WTC11 (cell line): Measurements from ENCODE around the gene ANO1. TPM values are rescaled to one million over a fixed set of nuclear protein-coding genes. Genes with fewer than 3 reads are reported as not detected.

Experiments
- ATAC-seq: fragments of 200-7000 bp; cut with Tn5 transposase; 2 replicates; pipeline ENCODE4 v1.10.0; 2021; ENCODE audit warnings: mild to moderate bottlenecking, moderate library complexity
- CTCF ChIA-PET: fragments of 300-600 bp; sonication (Branson Sonifier 250); formaldehyde crosslinking; loops from one replicate; lab custom pipeline; 2021; ENCODE audit warnings: antibody characterized with exemption; lab: Charles Lee
- POLR2A ChIA-PET: fragments of 350-600 bp; sonication (Branson Sonifier 250); formaldehyde crosslinking; loops from one replicate; lab custom pipeline; 2021; ENCODE audit warnings: antibody characterized with exemption; lab: Charles Lee
- DNase-seq: peaks from one replicate; pipeline ENCODE4 v3.0.0; 2021; ENCODE audit warnings: low spot score
- H3K27ac Mint-ChIP-seq: 2 replicates; pipeline ENCODE4 v1.8.0; 2021; ENCODE audit warnings: mixed read lengths
- H3K27me3 Mint-ChIP-seq: 2 replicates; pipeline ENCODE4 v1.8.0; 2021; ENCODE audit warnings: low read depth, mild to moderate bottlenecking, moderate library complexity, mixed read lengths
- H3K36me3 Mint-ChIP-seq: 2 replicates; pipeline ENCODE4 v1.8.0; 2021; ENCODE audit warnings: mixed read lengths
- H3K4me1 Mint-ChIP-seq: 2 replicates; pipeline ENCODE4 v1.8.0; 2022; ENCODE audit warnings: mixed read lengths
- H3K4me3 Mint-ChIP-seq: 2 replicates; pipeline ENCODE4 v1.8.0; 2021; ENCODE audit warnings: mild to moderate bottlenecking, moderate library complexity, mixed read lengths
- H3K9me3 Mint-ChIP-seq: 2 replicates; pipeline ENCODE4 v1.8.0; 2021; ENCODE audit warnings: mixed read lengths
- ARID4B ChIP-seq: sonication (generic); formaldehyde crosslinking; IDR thresholded peaks from 2 replicates; pipeline ENCODE4 v1.8.0; 2023; ENCODE audit warnings: missing genetic modification reagents, mild to moderate bottlenecking, borderline replicate concordance
- CBFB ChIP-seq: sonication (generic); formaldehyde crosslinking; IDR thresholded peaks from 2 replicates; pipeline ENCODE4 v1.8.1; 2022; ENCODE audit warnings: mild to moderate bottlenecking, low read depth, missing genetic modification reagents
- CDX4 ChIP-seq: fragments of 250-450 bp; sonication (Bioruptor Pico); IDR thresholded peaks from 2 replicates; pipeline ENCODE4 v1.9.0; 2021; ENCODE audit warnings: moderate library complexity, mild to moderate bottlenecking, inconsistent platforms, borderline replicate concordance
- E2F4 ChIP-seq: sonication (generic); formaldehyde crosslinking; IDR thresholded peaks from 2 replicates; pipeline ENCODE4 v1.8.1; 2022; ENCODE audit warnings: low read depth, mild to moderate bottlenecking, moderate library complexity, missing genetic modification reagents, borderline replicate concordance
- IRF1 ChIP-seq: sonication (generic); formaldehyde crosslinking; IDR thresholded peaks from 2 replicates; pipeline ENCODE4 v1.8.0; 2023; ENCODE audit warnings: missing genetic modification reagents
- OVOL2 ChIP-seq: fragments of 250-450 bp; sonication (Bioruptor Pico); IDR thresholded peaks from 2 replicates; pipeline ENCODE4 v1.9.0; 2021; ENCODE audit warnings: mild to moderate bottlenecking, borderline replicate concordance
- PRRX2 ChIP-seq: fragments of 250-450 bp; sonication (Bioruptor Pico); IDR thresholded peaks from 2 replicates; pipeline ENCODE4 v1.8.0; 2021; ENCODE audit warnings: mild to moderate bottlenecking
- SOX15 ChIP-seq: fragments of 250-450 bp; sonication (Bioruptor Pico); IDR thresholded peaks from 2 replicates; pipeline ENCODE4 v1.9.0; 2021; ENCODE audit warnings: mild to moderate bottlenecking
- USF2 ChIP-seq: sonication (generic); formaldehyde crosslinking; IDR thresholded peaks from 2 replicates; pipeline ENCODE4 v1.8.1; 2023; ENCODE audit warnings: mild to moderate bottlenecking, missing genetic modification reagents, moderate library complexity
- ZNF281 ChIP-seq: sonication (generic); formaldehyde crosslinking; IDR thresholded peaks from 2 replicates; pipeline ENCODE4 v1.8.0; 2023; ENCODE audit warnings: mild to moderate bottlenecking, missing genetic modification reagents
- ZNF425 ChIP-seq: fragments of 250-450 bp; sonication (Bioruptor Pico); conservative IDR thresholded peaks from 2 replicates; pipeline ENCODE4 v1.9.0; 2021; ENCODE audit warnings: mild to moderate bottlenecking
- ZNF671 ChIP-seq: fragments of 250-450 bp; sonication (Bioruptor Pico); IDR thresholded peaks from 2 replicates; pipeline ENCODE4 v1.8.0; 2021; ENCODE audit warnings: mild to moderate bottlenecking
- total RNA-seq: library from RNA; stranded (reverse); gene quantifications from 3 replicates; pipeline ENCODE4 v1.2.3, GENCODE V29; 2021

The ANO1 gene
- total RNA-seq, 1 experiment from 2014 or later: 4.1 TPM

GRCh38 chr11:70151671-70152070 is 73.6 kb downstream of the ANO1 start:
- Mint-ChIP-seq H3K27me3 (no peaks in the 10 kb centered on the region), H3K9me3 (no peaks in the 10 kb centered on the region), H3K4me1 (0 out of 2 replicates have a peak, but pooled peaks cover 3% of the 10 kb centered on the region), H3K27ac (no peak overlapping the region), H3K4me3 (no peak overlapping the region), H3K36me3 (no peaks in the 10 kb centered on the region)
- ATAC-seq (no peak), DNase-seq (no peak)
- ChIA-PET CTCF (interaction anchor here (0.6 to 1.0 kb wide), 3 partner anchors 8 to 1107 kb away, joined by 3 read pairs; no protein-coding TSS in a partner anchor), POLR2A (no interaction called here)
- no peak for TF ChIP-seq CDX4 (CRISPR knock-in tag)
- no peak for TF ChIP-seq CBFB
- no peak for TF ChIP-seq ARID4B (CRISPR knock-in tag)
- no peak for TF ChIP-seq PRRX2 (CRISPR knock-in tag)
- no peak for TF ChIP-seq ZNF671
- TF ChIP-seq ZNF425 (CRISPR knock-in tag): no peak
- TF ChIP-seq E2F4 (CRISPR knock-in tag): no peak
- TF ChIP-seq IRF1 (CRISPR knock-in tag): no peak
- TF ChIP-seq ZNF281 (CRISPR knock-in tag): no peak

GRCh38 chr11:70153133-70153727 is 75.1 kb downstream of the ANO1 start:
- no peaks in the 10 kb centered on the region for H3K36me3 Mint-ChIP-seq
- TF ChIP-seq USF2 (CRISPR knock-in tag) (no peak), OVOL2 (CRISPR knock-in tag) (no peak), SOX15 (no peak)
- TF ChIP-seq, all 79 proteins: peak for 0
- ATAC-seq (no peak), DNase-seq (no peak)
- CTCF ChIA-PET: interaction anchor here (1.7 kb wide), 1 partner anchor 24 kb away, joined by 4 read pairs; no protein-coding TSS in a partner anchor
- H3K4me1 Mint-ChIP-seq: 0 out of 2 replicates have a peak, but pooled peaks cover 2% of the 10 kb centered on the region
- no peaks in the 10 kb centered on the region for H3K9me3 Mint-ChIP-seq
- no peak overlapping the region for H3K27ac Mint-ChIP-seq
- H3K27me3 Mint-ChIP-seq: no peaks in the 10 kb centered on the region
- POLR2A ChIA-PET: no interaction called here
- H3K4me3 Mint-ChIP-seq: no peak overlapping the region
